IMR-90 (cell line): ENCODE measurements around the gene VAV3. TPM values are rescaled to one million over a fixed set of nuclear protein-coding genes. Genes with fewer than 3 reads are reported as not detected.

Experiments used
- ATAC-seq: fragments of 200-7000 bp; cut with Tn5 transposase; 2 replicates; pipeline ENCODE4 v1.9.1; 2020; ENCODE audit warnings: low read depth, mild to moderate bottlenecking, moderate library complexity
- BruUV-seq: library from RNA; stranded (reverse); fragments of 400-500 nt; replicated peaks from 2 replicates; lab custom pipeline; 2021; lab: Mats Ljungman, UMichigan
- CTCF ChIA-PET: fragments of 300-600 bp; formaldehyde crosslinking; extraction: SDS; loops from one replicate; lab custom pipeline; 2021; ENCODE audit warnings: antibody characterized with exemption; lab: Yijun Ruan, JAX
- POLR2A ChIA-PET: fragments of 300-600 bp; sonication (Branson Sonifier 250); formaldehyde crosslinking; loops from one replicate; lab custom pipeline; 2022; ENCODE audit warnings: antibody characterized with exemption; ENCODE audit not compliant: unreplicated experiment; lab: Charles Lee
- DNase-seq: peaks from one replicate; pipeline ENCODE4 v3.0.0; 2013
- H2AFZ ChIP-seq: replicated peaks from 2 replicates; pipeline ENCODE3; 2013; ENCODE audit warnings: low read length, mild to moderate bottlenecking; ENCODE audit not compliant: poor library complexity
- H2AK5ac ChIP-seq: 2 replicates; pipeline ENCODE4 v1.6.1; 2013; ENCODE audit warnings: low read depth, low read length, inconsistent platforms
- H2AK9ac ChIP-seq: replicated peaks from 2 replicates; pipeline ENCODE3; 2013; ENCODE audit warnings: mild to moderate bottlenecking, low read depth, low read length, moderate library complexity; ENCODE audit not compliant: poor library complexity
- H2BK120ac ChIP-seq: 2 replicates; pipeline ENCODE4 v1.6.1; 2013; ENCODE audit warnings: low read depth, low read length, inconsistent platforms
- H2BK15ac ChIP-seq: 3 replicates; pipeline ENCODE4 v1.6.1; 2013; ENCODE audit warnings: low read depth, low read length, inconsistent platforms
- H2BK20ac ChIP-seq: 2 replicates; pipeline ENCODE4 v1.6.1; 2013; ENCODE audit warnings: low read depth, mild to moderate bottlenecking, inconsistent platforms, low read length, moderate library complexity
- H2BK5ac ChIP-seq: 2 replicates; pipeline ENCODE4 v1.6.1; 2013; ENCODE audit warnings: mild to moderate bottlenecking, low read depth, low read length, inconsistent platforms; ENCODE audit not compliant: poor library complexity, severe bottlenecking
- H3K14ac ChIP-seq: replicated peaks from 2 replicates; pipeline ENCODE4 v1.6.1; 2013; ENCODE audit warnings: low read depth, low read length, inconsistent platforms
- H3K18ac ChIP-seq: 2 replicates; pipeline ENCODE4 v1.6.1; 2013; ENCODE audit warnings: low read depth, low read length, control low read depth
- H3K23ac ChIP-seq: 2 replicates; pipeline ENCODE4 v1.6.1; 2013; ENCODE audit warnings: low read depth, low read length, inconsistent platforms
- H3K27ac ChIP-seq: 2 replicates; pipeline ENCODE4 v1.5.1; 2013; ENCODE audit warnings: mild to moderate bottlenecking, control low read depth, low read length; ENCODE audit not compliant: insufficient read depth
- H3K27me3 ChIP-seq: 2 replicates; pipeline ENCODE4 v1.6.1; 2013; ENCODE audit warnings: low read length; ENCODE audit not compliant: control insufficient read depth, insufficient read depth
- H3K36me3 ChIP-seq: 2 replicates; pipeline ENCODE4 v1.6.1; 2013; ENCODE audit warnings: low read length, mixed read lengths; ENCODE audit not compliant: control insufficient read depth, insufficient read depth
- H3K4ac ChIP-seq: 2 replicates; pipeline ENCODE4 v1.6.1; 2013; ENCODE audit warnings: low read depth, low read length, inconsistent platforms
- H3K4me1 ChIP-seq: 2 replicates; pipeline ENCODE4 v1.6.1; 2013; ENCODE audit warnings: low read length, mixed read lengths; ENCODE audit not compliant: control insufficient read depth, insufficient read depth
- H3K4me2 ChIP-seq: 2 replicates; pipeline ENCODE4 v1.6.1; 2013; ENCODE audit warnings: low read depth, mild to moderate bottlenecking, control low read depth, low read length, moderate library complexity
- H3K4me3 ChIP-seq: 2 replicates; pipeline ENCODE4 v1.5.1; 2013; ENCODE audit warnings: low read depth, mild to moderate bottlenecking, control low read depth, low read length, moderate library complexity; ENCODE audit not compliant: insufficient read depth
- H3K56ac ChIP-seq: 2 replicates; pipeline ENCODE4 v1.6.1; 2013; ENCODE audit warnings: low read length, inconsistent platforms; ENCODE audit not compliant: insufficient read depth; ENCODE audit errors: extremely low read depth
- H3K79me1 ChIP-seq, 2 experiments: 2 replicates each; pipeline ENCODE4 v1.6.1; 2013; ENCODE audit warnings: low read length in 2 of 2, inconsistent platforms in 1 of 2, low read depth in 1 of 2
- H3K9ac ChIP-seq: 2 replicates; pipeline ENCODE4 v1.6.1; 2013; ENCODE audit warnings: low read depth, low read length, control low read depth
- H3K9me1 ChIP-seq: 2 replicates; pipeline ENCODE4 v1.6.1; 2013; ENCODE audit warnings: low read length, inconsistent platforms; ENCODE audit not compliant: insufficient read depth
- H3K9me3 ChIP-seq: 2 replicates; pipeline ENCODE4 v1.6.1; 2013; ENCODE audit warnings: low read length; ENCODE audit not compliant: control insufficient read depth, insufficient read depth
- H4K20me1 ChIP-seq: 2 replicates; pipeline ENCODE4 v1.6.1; 2013; ENCODE audit warnings: low read length, inconsistent platforms; ENCODE audit not compliant: insufficient read depth
- H4K5ac ChIP-seq: 2 replicates; pipeline ENCODE4 v1.6.1; 2013; ENCODE audit warnings: mild to moderate bottlenecking, low read depth, low read length, control low read depth
- H4K8ac ChIP-seq, 2 experiments: 2 replicates each; pipeline ENCODE4 v1.6.1; 2013; ENCODE audit warnings: low read depth in 2 of 2, low read length in 2 of 2, control low read depth in 1 of 2, inconsistent platforms in 1 of 2
- H4K91ac ChIP-seq: 2 replicates; pipeline ENCODE4 v1.6.1; 2013; ENCODE audit warnings: low read depth, low read length, inconsistent platforms; ENCODE audit not compliant: insufficient read depth
- BHLHE40 ChIP-seq: fragments of 150-350 bp; IDR thresholded peaks from 2 replicates; pipeline ENCODE4 v1.6.1; 2016; ENCODE audit warnings: mild to moderate bottlenecking, low read depth, low read length
- CEBPB ChIP-seq: IDR thresholded peaks from 2 replicates; pipeline ENCODE4 v1.6.1; 2012; ENCODE audit warnings: low read depth, low read length, improper control_type of control experiment
- CHD1 ChIP-seq: IDR thresholded peaks from 2 replicates; pipeline ENCODE4 v1.6.1; 2012; ENCODE audit warnings: low read depth, low read length, improper control_type of control experiment
- FOS ChIP-seq: fragments of 150-350 bp; IDR thresholded peaks from 2 replicates; pipeline ENCODE4 v1.6.1; 2016; ENCODE audit warnings: low read depth, low read length
- MAFK ChIP-seq: IDR thresholded peaks from 2 replicates; pipeline ENCODE4 v1.6.1; 2012; ENCODE audit warnings: low read depth, low read length, improper control_type of control experiment
- MAZ ChIP-seq: IDR thresholded peaks from 2 replicates; pipeline ENCODE4 v1.6.1; 2012; ENCODE audit warnings: low read depth, mild to moderate bottlenecking, low read length, improper control_type of control experiment, moderate library complexity, borderline replicate concordance
- MXI1 ChIP-seq: IDR thresholded peaks from 2 replicates; pipeline ENCODE4 v1.6.1; 2012; ENCODE audit warnings: low read depth, mild to moderate bottlenecking, low read length, moderate library complexity, borderline replicate concordance
- NFE2L2 ChIP-seq: fragments of 150-350 bp; IDR thresholded peaks from 2 replicates; pipeline ENCODE4 v1.6.1; 2016; ENCODE audit warnings: low read depth, mild to moderate bottlenecking, low read length
- POLR2A ChIP-seq: IDR thresholded peaks from 2 replicates; pipeline ENCODE4 v1.6.1; 2012; ENCODE audit warnings: mild to moderate bottlenecking, low read depth, low read length
- RFX5 ChIP-seq: IDR thresholded peaks from 2 replicates; pipeline ENCODE4 v1.8.0; 2012; ENCODE audit warnings: low read depth, mild to moderate bottlenecking, low read length, moderate library complexity
- SMC3 ChIP-seq: fragments of 150-350 bp; IDR thresholded peaks from 2 replicates; pipeline ENCODE4 v1.6.1; 2016; ENCODE audit warnings: low read depth, mild to moderate bottlenecking, antibody characterized with exemption, low read length, moderate library complexity
- WGBS, 2 experiments: methylation state at CpG; one replicate each; pipeline versions ENCODE4 v1.1.5 to v1.1.7; 2013; ENCODE audit warnings: missing lambda C conversion rate in 2 of 2; ENCODE audit not compliant: insufficient read length in 1 of 2; ENCODE audit errors: extremely low coverage in 2 of 2; 5-methylcytosine and 5-hydroxymethylcytosine counted together
- dilution Hi-C: fragments of 300-500 bp; cut with HindIII; formaldehyde crosslinking; loops from one replicate; pipeline ENCODE4 v1.14.3; 2018; ENCODE audit warnings: low sequenced_read_pairs; ENCODE audit not compliant: unreplicated experiment
- in situ Hi-C: fragments of 300-500 bp; cut with MboI; formaldehyde crosslinking; loops from 3 replicates; pipeline ENCODE4 v1.14.3; 2019; ENCODE audit warnings: low sequenced_read_pairs, inconsistent platforms, mixed read lengths
- intact Hi-C: fragments of 100-400 bp; cut with micrococcal nuclease; formaldehyde crosslinking; loops from 2 replicates; pipeline ENCODE4 v1.10.0; 2022
- polyA plus RNA-seq, 3 experiments: library from polyadenylated mRNA; depleted of rRNA; stranded (reverse); fragments of >200 nt; gene quantifications; 2 replicates each; pipeline ENCODE4 v1.2.3, GENCODE V29; 2012; ENCODE audit warnings: low replicate concordance in 1 of 3
- total RNA-seq: library from RNA; depleted of rRNA; stranded (reverse); fragments of >200 nt; gene quantifications from 2 replicates; pipeline ENCODE4 v1.2.3, GENCODE V29; 2012
- TF ChIP-seq, protein P1 (sequence below): fragments of 150-350 bp; IDR thresholded peaks from 2 replicates; pipeline ENCODE4 v1.6.1; 2017; ENCODE audit warnings: mild to moderate bottlenecking, antibody characterized with exemption, low read length, low read depth
- TF ChIP-seq, protein P2 (sequence below): conservative IDR thresholded peaks from 2 replicates; pipeline ENCODE4 v1.5.1; 2012; ENCODE audit warnings: mild to moderate bottlenecking, low read depth, low read length, improper control_type of control experiment
- TF ChIP-seq, protein P3 (sequence below): fragments of 150-350 bp; IDR thresholded peaks from 2 replicates; pipeline ENCODE4 v1.6.1; 2016; ENCODE audit warnings: low read depth, mild to moderate bottlenecking, low read length, moderate library complexity, borderline replicate concordance

The VAV3 gene
- total and polyA plus RNA-seq, 2 of the 4 experiments (the other 2 are of a cell fraction): 0.12 to 0.18 TPM

DNA sequence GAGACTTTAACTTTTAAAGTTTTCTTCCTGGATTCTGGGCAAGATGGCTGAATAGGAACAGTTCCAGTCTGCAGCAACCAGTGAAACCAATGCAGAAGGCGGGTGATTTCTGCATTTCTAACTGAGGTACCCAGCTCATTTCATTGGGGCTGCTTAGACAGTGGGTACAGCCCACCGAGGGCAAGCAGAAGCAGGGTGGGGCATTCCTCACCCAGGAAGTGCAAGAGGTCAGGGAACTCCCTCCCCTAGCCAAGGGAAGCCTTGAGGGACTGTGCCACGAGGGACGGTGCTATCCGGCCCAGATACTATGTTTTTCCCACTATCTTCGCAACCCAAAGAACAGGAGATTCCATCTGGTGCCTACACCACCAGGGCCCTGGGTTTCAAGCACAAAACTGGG is 121.0 kb downstream of the VAV3 start:
- H4K91ac ChIP-seq: no peak overlapping the region
- no peak overlapping the region for H3K18ac ChIP-seq
- ChIA-PET CTCF (no interaction called here), POLR2A (no interaction called here)
- H3K27ac ChIP-seq: no peak overlapping the region
- H3K4me3 ChIP-seq: no peak overlapping the region
- dilution Hi-C loops: no loop called here
- H3K79me1 ChIP-seq: no peaks in the 10 kb centered on the region
- H2BK20ac ChIP-seq: no peak overlapping the region
- no peak overlapping the region for H3K4ac ChIP-seq
- no peak overlapping the region for H4K8ac ChIP-seq
- H3K9me1 ChIP-seq: no peaks in the 10 kb centered on the region
- no peak overlapping the region for H2BK120ac ChIP-seq
- no peak overlapping the region for H2AK9ac ChIP-seq
- no peak overlapping the region for H3K23ac ChIP-seq
- no peak overlapping the region for H2BK5ac ChIP-seq
- no peak overlapping the region for H2AFZ ChIP-seq
- H3K56ac ChIP-seq: no peak overlapping the region
- H3K4me1 ChIP-seq: no peaks in the 10 kb centered on the region
- H3K36me3 ChIP-seq: no peaks in the 10 kb centered on the region
- no peaks in the 10 kb centered on the region for H3K27me3 ChIP-seq
- H2BK15ac ChIP-seq: no peak overlapping the region
- H3K9ac ChIP-seq: no peak overlapping the region
- H2AK5ac ChIP-seq: no peak overlapping the region
- ATAC-seq: no peak
- no peak for DNase-seq
- H3K4me2 ChIP-seq: no peak overlapping the region
- H3K9me3 ChIP-seq: no peaks in the 10 kb centered on the region
- TF ChIP-seq, protein P1, sequence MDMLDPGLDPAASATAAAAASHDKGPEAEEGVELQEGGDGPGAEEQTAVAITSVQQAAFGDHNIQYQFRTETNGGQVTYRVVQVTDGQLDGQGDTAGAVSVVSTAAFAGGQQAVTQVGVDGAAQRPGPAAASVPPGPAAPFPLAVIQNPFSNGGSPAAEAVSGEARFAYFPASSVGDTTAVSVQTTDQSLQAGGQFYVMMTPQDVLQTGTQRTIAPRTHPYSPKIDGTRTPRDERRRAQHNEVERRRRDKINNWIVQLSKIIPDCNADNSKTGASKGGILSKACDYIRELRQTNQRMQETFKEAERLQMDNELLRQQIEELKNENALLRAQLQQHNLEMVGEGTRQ: no peak
- TF ChIP-seq CEBPB (no peak), NFE2L2 (no peak), BHLHE40 (no peak), MAFK (no peak), CHD1 (no peak), FOS (no peak), POLR2A (no peak), SMC3 (no peak), MXI1 (no peak), MAZ (no peak), RFX5 (no peak)
- TF ChIP-seq, protein P2, sequence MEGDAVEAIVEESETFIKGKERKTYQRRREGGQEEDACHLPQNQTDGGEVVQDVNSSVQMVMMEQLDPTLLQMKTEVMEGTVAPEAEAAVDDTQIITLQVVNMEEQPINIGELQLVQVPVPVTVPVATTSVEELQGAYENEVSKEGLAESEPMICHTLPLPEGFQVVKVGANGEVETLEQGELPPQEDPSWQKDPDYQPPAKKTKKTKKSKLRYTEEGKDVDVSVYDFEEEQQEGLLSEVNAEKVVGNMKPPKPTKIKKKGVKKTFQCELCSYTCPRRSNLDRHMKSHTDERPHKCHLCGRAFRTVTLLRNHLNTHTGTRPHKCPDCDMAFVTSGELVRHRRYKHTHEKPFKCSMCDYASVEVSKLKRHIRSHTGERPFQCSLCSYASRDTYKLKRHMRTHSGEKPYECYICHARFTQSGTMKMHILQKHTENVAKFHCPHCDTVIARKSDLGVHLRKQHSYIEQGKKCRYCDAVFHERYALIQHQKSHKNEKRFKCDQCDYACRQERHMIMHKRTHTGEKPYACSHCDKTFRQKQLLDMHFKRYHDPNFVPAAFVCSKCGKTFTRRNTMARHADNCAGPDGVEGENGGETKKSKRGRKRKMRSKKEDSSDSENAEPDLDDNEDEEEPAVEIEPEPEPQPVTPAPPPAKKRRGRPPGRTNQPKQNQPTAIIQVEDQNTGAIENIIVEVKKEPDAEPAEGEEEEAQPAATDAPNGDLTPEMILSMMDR: no peak
- TF ChIP-seq, protein P3, sequence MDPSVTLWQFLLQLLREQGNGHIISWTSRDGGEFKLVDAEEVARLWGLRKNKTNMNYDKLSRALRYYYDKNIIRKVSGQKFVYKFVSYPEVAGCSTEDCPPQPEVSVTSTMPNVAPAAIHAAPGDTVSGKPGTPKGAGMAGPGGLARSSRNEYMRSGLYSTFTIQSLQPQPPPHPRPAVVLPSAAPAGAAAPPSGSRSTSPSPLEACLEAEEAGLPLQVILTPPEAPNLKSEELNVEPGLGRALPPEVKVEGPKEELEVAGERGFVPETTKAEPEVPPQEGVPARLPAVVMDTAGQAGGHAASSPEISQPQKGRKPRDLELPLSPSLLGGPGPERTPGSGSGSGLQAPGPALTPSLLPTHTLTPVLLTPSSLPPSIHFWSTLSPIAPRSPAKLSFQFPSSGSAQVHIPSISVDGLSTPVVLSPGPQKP: no peak
- no peak overlapping the region for H4K5ac ChIP-seq
- in situ Hi-C loops: no loop called here
- no peak overlapping the region for H3K14ac ChIP-seq
- WGBS, 2 experiments: no CpG with 5 or more reads among the region's 6 CpGs
- no TSS peak for BruUV-seq
- intact Hi-C loops: no loop called here
- no peaks in the 10 kb centered on the region for H4K20me1 ChIP-seq
